ENCODE results near the gene CCDC142. TPM values are rescaled to one million over a fixed set of nuclear protein-coding genes. Genes with fewer than 3 reads are reported as not detected.

CCDC142 gene
- total RNA-seq, 4 donors from 2014 or later, result 7.3 to 41.6 (median 13.7) TPM

- H3K9me3 ChIP-seq, result no peaks in the 10 kb centered on the region
- H3K4me3 ChIP-seq, result peak within 1 kb of the TSS; percentile 48 to 49
- TF ChIP-seq POLR2A (IDR thresholded peaks at IDR 0.05) (no peak), POLR2AphosphoS5 (IDR thresholded peaks at IDR 0.05) (no peak), EP300 (IDR thresholded peaks at IDR 0.05) (no peak)
- TF ChIP-seq, protein P1, sequence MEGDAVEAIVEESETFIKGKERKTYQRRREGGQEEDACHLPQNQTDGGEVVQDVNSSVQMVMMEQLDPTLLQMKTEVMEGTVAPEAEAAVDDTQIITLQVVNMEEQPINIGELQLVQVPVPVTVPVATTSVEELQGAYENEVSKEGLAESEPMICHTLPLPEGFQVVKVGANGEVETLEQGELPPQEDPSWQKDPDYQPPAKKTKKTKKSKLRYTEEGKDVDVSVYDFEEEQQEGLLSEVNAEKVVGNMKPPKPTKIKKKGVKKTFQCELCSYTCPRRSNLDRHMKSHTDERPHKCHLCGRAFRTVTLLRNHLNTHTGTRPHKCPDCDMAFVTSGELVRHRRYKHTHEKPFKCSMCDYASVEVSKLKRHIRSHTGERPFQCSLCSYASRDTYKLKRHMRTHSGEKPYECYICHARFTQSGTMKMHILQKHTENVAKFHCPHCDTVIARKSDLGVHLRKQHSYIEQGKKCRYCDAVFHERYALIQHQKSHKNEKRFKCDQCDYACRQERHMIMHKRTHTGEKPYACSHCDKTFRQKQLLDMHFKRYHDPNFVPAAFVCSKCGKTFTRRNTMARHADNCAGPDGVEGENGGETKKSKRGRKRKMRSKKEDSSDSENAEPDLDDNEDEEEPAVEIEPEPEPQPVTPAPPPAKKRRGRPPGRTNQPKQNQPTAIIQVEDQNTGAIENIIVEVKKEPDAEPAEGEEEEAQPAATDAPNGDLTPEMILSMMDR (IDR thresholded peaks at IDR 0.05), result no peak
- H3K27ac ChIP-seq, result peak within 1 kb of the TSS; percentile 6 to 88 (median 77)
- 19 to 28% methylated on average over 6 to 7 of the region's 75 CpGs for WGBS, 2 donors (ENCODE audit: low coverage in 1 of 2)
- H3K27me3 ChIP-seq, result peaks cover 29% of the 10 kb centered on the region
- H3K36me3 ChIP-seq, result no peaks in the 10 kb centered on the region
- peaks cover 0 to 54% (median 13%) of the 10 kb centered on the region in 3 donors for H3K4me1 ChIP-seq
- ATAC-seq, result peak; percentile 10
Observed at GRCh38 chr2:74441690-74442482, 40.9 kb downstream of the CCDC142 start, which contains the start of gene RTKN. Gene RTKN (minus strand): TSS chr2:74441937. CDS start chr2:74441816, 121 bp downstream.

- ATAC-seq, result no peak
- TF ChIP-seq, protein P1 (IDR thresholded peaks at IDR 0.05), result peak in 1 of 4 experiments; percentile 3
- no peak for TF ChIP-seq EP300 (IDR thresholded peaks at IDR 0.05)
- Histone ChIP-seq H3K4me1 (peaks cover 0 to 60% (median 13%) of the 10 kb centered on the region in 3 donors), H3K27ac (peak overlapping the region in 3 of 4 donors; percentile 70 to 88 (median 84)), H3K36me3 (no peaks in the 10 kb centered on the region), H3K27me3 (peaks cover 29% of the 10 kb centered on the region), H3K4me3 (peak overlapping the region; percentile 48 to 49), H3K9me3 (no peaks in the 10 kb centered on the region)
- 15 to 64% methylated on average over 6 to 10 of the region's 33 CpGs for WGBS, 2 donors (ENCODE audit: low coverage in 1 of 2)
Observed at GRCh38 chr2:74441170-74441689, 41.6 kb downstream of the CCDC142 start.

GRCh38 chr2:74440378-74441169 is 42.2 kb downstream of the CCDC142 start:
- peaks cover 0 to 66% (median 13%) of the 10 kb centered on the region in 3 donors for H3K4me1 ChIP-seq
- peak overlapping the region; percentile 48 to 49 for H3K4me3 ChIP-seq
- H3K27me3 ChIP-seq, result peaks cover 29% of the 10 kb centered on the region
- peak; percentile 95 for ATAC-seq
- no peaks in the 10 kb centered on the region for H3K36me3 ChIP-seq
- no peaks in the 10 kb centered on the region for H3K9me3 ChIP-seq
- H3K27ac ChIP-seq, result peak overlapping the region; percentile 15 to 88 (median 77)
- TF ChIP-seq POLR2A (IDR thresholded peaks at IDR 0.05), result peak; percentile 22 to 37
- TF ChIP-seq POLR2AphosphoS5 (IDR thresholded peaks at IDR 0.05), result peak; percentile 26
- TF ChIP-seq, protein P1 (IDR thresholded peaks at IDR 0.05), result peak in 3 of 4 experiments; percentile 33 to 67 (median 57)
- TF ChIP-seq EP300 (IDR thresholded peaks at IDR 0.05), result no peak
- WGBS, 2 donors (ENCODE audit: low coverage in 1 of 2), result no CpG with 5 or more reads among the region's 45 CpGs

GRCh38 chr2:74439803-74440377 is 42.9 kb downstream of the CCDC142 start:
- peak; percentile 56 for ATAC-seq
- TF ChIP-seq, protein P1 (IDR thresholded peaks at IDR 0.05), result no peak
- peak; percentile 21 for TF ChIP-seq POLR2AphosphoS5 (IDR thresholded peaks at IDR 0.05)
- WGBS, 2 donors (ENCODE audit: low coverage in 1 of 2), result 0 to 7% methylated on average over 3 to 4 of the region's 14 CpGs
- peak overlapping the region; percentile 48 to 49 for H3K4me3 ChIP-seq
- H3K9me3 ChIP-seq, result no peaks in the 10 kb centered on the region
- H3K36me3 ChIP-seq, result no peaks in the 10 kb centered on the region
- peak overlapping the region; percentile 15 to 88 (median 77) for H3K27ac ChIP-seq
- peaks cover 0 to 66% (median 13%) of the 10 kb centered on the region in 3 donors for H3K4me1 ChIP-seq
- H3K27me3 ChIP-seq, result peaks cover 29% of the 10 kb centered on the region
